ENCODE data around the gene SBK2.
"Not testable (repeated sequence)": the region's sequence is repeated elsewhere in the genome, so short reads cannot be mapped to it uniquely, and the experiment has no call there.

SBK2 gene, protein sequence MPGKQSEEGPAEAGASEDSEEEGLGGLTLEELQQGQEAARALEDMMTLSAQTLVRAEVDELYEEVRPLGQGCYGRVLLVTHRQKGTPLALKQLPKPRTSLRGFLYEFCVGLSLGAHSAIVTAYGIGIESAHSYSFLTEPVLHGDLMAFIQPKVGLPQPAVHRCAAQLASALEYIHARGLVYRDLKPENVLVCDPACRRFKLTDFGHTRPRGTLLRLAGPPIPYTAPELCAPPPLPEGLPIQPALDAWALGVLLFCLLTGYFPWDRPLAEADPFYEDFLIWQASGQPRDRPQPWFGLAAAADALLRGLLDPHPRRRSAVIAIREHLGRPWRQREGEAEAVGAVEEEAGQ

DNA sequence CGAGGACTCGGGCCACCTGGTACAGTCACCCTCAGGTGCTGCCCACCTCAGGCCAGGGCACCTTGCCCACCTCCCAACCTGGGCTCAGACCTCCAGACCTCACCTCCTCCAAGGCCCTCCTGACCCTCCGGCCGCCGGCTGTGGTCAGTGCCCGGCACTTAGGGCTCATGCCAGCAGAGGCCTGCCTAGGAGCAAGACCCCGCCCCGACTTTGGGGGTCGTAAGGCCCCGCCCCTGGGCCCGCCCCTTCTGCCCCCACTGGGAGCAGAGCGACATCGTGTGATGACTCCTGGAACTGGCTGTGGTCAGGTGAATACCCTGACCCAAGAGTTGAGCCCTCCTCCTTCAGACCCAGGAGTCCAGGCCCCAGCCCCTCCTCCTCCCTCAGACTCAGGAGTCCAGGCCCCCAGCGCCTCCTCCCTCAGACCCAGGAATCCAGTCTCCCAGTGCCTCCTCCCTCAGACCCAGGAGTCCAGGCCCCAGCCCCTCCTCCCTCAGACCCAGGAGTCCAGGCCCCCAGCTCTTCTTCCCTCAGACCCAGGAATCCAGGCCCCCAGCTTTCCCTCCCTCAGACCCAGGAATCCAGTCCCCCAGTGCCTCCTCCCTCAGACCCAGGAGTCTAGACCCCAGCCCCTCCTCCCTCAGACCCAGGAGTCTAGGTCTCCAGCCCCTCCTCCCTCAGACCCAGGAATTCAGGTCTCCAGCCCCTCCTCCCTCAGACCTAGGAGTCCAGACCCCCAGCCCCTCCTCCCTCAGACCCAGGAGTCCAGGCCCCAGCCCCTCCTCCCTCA, at the start of gene SBK2:
Gene SBK2 (minus strand): TSS at position 183 of the 790 bp plus-strand sequence. CDS start 839 bp downstream, outside the sequence.
- no peak for DNase-seq

DNA sequence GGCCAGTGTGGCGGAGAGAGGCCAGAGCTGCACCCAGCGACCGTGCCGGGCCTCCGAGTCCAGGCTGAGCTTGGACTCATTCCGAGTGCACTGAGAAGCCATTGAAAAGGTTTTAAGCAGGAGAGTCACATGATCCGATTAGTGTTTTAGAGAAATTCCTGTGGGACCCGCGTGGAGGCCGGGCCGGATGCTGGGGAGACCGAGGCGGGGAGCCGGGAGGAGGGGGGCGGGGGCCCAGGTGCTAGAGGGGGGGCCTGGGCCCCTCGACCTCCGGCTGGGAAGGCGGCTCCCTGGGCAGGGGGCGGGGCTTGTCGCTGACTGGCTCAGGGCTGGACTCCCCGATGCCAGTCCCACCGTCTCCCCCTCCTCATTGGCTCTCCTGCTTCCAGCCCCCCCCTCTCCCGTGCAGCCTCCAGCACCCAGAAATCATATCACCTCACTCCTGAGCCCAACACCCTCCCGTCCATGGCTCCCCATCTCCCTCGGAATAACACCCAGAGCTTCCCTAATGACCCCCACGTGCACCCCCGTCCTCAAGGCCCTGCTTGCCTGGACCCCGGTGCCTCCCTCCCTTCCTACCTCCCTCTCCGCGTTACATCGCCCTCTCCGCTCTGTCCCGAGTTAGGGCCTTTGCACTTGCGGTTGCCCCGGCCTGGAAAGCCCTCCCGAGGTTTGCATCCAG, 48.9 kb upstream of the SBK2 start:
- DNase-seq: peak; percentile 67

DNA sequence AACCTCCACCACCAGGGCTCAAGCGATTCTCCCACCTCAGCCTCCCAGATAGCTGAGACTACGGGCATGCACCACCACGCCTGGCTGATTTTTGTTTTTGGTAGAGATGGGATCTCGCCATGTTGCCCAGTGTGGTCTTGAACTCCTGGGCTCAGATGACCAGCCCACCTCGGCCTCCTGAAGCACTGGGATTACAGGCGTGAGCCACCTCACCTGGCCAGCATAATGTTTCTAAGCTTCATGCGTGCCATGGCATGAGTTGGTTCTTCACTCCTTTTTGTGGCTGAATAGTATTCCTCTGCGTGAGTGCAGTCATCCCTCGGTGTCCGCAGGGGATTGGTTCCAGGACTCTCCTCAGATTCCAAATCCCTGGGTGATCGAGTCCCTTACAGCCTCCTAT, 47.9 kb upstream of the SBK2 start:
- no peak for DNase-seq

DNA sequence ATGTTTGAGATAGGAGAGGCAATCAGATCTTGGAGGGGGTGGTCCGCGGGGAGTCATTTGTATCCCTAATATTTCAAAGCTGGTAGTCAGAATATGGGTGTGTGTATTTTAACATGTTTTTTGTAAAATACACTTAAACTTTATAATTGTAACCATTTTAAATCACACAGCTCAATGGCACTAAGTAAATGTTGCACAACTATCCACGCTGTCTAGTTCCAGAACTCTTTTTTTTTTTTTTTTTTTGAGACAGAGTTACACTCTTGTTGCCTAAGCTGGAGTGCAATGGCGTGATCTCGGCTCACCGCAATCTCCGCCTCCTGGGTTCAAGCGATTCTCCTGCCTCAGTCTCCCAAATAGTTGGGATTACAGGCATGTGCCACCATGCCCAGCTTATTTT, 47.0 kb upstream of the SBK2 start:
- DNase-seq: not testable (repeated sequence)

DNA sequence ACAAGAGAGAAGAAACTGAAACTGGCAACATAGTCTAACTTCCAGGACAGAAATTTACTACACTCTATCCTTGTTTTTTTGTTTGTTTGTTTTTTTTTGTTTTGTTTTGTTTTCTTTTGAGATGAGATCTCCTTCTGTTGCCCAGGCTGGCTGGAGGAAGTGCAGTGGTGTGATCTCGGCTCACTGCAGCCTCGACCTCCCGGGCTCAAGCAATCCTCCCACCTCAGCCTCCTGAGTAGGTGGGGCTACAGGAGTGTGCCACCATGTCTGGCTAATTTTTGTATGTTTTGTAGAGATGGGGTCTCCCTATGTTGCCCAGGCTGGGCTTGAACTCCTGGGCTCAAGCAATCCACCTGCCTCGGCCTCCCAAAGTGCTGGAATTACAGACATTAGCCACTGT, 45.4 kb upstream of the SBK2 start:
- not testable (repeated sequence) for DNase-seq

DNA sequence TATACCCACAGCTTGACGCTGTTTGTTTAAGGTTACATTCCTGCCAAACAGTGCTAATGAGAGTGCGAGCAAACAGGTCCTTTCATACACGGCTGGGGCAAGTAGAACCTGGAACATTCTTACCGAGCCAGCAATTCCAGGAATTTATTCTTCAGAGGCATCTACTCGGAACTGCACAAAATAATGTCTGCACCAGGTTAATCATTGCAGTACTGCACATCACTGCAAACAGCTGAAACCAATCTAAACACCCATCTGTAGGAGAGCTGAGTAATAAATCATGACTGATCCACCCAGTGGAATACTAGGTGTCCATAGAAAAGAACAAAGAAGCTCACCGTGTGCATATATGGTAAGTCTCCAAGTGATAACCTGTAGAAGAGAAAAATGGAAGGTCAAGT, 44.9 kb upstream of the SBK2 start:
- no peak for DNase-seq

DNA sequence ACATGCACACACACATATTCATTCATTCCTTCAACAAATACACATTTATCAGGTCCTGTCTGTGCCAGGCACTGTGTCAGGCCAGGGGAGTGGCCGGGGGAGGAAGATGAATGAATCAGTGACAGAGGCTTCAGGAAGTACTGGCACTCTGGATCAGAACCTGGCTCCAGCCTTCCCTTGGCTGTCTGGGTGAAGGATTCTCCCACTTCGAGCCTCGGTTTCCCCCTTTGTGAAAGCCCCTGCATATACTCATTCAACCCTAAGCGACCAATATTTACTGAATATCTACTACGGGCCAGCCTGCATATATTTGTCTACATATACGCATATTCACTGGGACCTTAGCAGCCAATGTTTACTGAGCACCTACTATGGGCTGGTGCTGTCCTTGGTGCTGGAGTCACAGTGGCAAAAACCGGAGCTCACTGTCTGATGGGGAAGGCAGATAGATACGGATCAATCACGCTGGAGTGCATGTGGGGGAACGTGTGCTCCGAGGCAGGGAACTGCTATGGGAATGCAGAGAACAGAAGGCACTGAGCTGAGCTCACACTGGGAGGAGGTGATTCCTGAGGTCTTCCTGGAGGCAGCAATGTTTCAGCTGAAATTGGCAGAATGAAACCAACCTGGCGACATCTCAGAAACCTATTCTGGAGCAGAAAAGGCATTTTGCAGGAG, 44.4 kb upstream of the SBK2 start:
- no peak for DNase-seq

DNA sequence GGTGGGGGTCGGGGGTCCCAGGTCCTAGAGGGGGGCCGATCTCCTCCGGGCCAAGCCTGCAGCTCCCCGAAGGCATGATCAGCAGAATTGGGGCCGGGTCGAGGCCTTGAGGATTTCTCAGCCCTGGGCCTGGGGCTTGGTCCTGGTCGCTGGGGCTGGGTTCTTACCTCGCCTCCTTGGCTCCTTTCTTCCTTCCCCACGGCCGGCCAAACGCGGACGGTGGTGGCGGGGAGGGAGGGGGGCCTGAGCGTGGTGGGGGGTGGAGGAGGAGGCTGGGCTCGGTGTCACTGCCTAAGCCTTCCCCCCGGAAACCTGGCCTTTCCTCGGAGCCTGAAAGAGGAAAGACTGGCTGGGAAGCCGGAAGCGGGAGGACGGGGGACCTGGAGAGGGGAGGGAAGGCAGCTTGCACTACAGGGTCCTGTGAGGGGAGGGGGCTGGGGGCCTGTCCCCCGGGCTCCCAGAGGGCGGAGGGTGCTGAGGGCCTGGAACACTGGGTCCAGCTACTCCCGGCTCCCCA, 43.8 kb upstream of the SBK2 start, which contains the start of gene ZNF579:
Gene ZNF579 (minus strand): TSS at position 221 of the 517 bp plus-strand sequence. CDS start 1,209 bp downstream, outside the sequence.
- DNase-seq: peak; percentile 93

DNA sequence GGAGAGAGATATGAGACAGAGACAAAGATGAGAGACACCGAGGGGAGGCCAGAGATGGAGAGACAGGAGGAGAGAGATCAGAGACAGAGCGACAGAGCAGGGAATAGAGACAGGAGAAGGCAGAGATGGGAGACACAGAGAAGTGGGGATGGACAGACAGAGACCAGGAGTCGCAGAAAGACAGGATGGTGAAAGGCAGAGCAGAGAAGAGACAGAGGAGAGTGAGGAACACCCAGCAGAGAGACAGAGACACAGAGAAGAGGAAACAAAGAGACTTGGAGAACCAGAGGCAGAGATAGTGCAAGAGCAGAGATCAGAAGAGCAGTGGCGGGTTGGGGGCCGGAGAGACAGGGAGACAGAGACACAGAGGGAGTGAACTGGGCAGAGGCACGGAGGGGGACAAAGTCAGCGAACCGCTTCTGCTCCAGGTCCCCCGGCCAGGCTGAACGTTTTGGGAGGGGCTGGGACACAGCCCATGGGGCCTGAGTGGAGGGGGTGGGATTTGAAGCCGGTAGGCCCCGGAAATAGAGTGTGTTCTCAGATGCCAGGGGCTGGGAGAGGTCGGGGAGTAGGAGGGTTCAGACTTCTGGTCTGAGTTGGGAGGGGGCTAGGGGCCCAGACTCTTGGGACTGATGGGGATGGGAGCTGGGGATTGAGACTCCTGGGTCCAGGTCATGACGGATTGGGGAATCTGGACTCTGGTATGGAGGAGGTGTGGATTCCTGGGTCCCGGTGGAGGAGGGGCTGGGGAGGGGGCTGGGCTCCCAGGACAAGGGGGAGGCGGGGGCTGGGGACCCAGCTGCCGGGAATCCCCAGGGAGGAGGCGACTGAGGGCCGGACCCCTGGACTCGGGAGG, 43.1 kb upstream of the SBK2 start:
- DNase-seq: no peak

DNA sequence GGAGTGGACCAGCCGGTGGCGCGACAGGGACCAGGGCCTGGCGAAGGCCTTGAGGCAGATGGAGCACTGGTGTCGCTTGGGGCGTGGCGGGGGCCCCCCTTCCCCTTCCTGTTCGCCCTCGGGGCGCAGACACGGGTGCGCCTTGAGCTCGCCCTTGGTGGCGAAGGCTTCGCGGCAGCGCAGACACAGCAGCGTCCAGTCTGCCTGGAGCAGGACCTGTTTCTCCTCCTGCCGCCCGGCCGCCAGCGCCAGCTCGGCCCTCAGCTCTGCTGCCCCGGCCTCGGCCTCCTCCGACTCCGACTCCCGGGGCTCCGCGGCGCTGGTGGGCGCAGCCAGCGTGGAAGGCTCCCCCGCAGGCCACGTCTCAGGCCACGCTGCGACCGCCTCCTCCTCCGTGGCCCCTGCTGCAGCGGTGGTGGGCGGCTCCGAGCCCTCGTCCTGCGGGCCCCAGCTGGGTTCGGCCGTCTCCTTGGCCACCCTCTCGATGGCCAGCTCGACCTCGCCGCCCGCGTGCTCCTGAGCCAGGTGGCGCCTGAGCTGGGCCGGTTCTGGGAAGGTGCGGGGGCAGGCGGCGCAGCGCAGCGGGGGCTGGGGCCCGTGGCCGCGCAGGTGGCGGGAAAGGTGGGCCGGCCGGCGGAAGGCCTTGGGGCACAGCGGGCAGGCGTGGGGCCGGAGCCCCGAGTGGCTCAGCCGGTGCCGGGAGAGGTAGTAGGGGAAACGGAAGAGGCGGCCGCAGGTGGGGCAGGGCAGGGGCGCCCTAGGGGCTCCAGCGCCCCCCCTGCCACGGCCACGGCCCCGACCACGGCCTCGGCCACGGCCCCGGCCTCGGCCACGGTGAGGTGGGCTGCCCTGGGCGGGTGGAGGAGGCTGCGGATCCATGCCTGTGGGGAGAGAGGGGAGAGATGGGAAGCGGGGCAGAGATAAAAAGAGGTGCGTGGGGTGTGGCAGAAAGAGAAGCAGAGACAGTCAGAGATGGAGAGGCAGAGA, 42.1 kb upstream of the SBK2 start:
- DNase-seq: no peak

DNA sequence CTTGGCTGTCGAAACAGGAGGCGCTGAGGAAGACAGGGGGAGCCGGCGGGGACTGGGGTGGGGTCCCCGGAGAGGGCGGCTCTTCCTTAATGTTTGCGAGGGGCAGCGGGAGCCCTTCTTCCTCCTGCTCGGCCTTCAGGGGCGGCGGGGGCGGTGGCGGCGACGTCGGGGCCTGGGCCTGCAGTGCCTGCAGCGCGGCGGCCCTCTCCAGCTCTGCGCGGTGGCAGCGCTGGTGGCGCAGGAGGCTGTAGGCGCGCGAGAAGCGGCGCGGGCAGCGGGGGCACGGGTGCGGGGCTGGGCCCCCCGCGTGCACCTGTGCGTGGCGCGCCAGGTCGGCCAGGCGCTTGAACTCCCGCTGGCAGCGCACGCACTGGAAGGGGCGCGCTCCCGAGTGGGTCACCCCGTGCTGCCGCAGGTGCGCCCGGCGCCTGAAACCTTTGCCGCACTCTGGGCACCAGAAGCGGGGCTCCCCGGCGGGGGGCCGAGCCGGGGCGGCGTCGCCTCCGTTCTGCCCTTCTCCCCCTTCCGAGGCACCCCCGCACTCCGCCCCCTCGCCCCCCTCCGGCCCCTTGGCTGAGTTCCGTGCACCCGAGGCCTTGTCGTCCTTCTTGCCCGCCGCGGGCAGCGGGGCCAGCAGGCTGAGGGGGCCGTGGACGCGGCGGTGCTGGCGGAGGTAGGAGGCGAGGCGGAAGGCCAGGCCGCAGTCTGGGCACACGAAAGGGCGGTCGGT, 41.3 kb upstream of the SBK2 start:
- no peak for DNase-seq

DNA sequence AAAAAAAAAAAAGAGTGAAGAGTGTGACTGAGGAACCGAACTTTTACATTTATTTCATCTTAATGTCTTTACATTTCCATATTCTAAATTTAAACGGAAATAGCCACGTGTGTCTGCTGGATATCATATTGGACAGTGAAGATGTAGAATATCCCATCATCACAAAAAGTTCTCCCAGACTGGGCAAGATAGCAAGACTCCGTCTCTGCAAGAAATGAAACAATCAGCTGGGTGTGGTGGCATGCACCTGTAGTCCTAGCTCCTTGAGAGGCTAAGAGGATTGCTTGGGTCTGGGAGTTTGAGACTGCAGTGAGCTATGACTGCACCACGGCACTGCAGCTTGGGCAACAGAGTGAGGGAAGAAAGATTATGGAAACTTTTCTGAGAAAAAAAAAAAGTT, 39.8 kb upstream of the SBK2 start:
- DNase-seq: no peak

DNA sequence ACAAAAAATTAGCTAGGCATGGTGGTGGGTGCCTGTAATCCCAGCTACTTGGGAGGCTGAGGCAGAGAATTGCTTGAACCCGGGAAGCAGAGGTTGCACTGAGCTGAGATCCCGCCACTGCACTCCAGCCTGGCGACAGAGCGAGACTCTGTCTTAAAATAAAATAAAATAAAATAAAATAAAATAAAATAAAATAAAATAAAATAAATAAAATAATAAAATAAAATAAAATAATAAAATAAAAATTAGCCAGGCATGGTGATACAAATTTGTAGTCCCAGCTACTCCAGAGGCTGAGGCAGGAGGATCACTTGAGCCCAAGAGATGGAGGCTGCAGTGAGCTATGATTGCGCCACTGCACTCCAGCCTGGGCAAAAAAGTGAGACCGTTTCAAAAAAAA, 37.0 kb upstream of the SBK2 start:
- DNase-seq: not testable (repeated sequence)

DNA sequence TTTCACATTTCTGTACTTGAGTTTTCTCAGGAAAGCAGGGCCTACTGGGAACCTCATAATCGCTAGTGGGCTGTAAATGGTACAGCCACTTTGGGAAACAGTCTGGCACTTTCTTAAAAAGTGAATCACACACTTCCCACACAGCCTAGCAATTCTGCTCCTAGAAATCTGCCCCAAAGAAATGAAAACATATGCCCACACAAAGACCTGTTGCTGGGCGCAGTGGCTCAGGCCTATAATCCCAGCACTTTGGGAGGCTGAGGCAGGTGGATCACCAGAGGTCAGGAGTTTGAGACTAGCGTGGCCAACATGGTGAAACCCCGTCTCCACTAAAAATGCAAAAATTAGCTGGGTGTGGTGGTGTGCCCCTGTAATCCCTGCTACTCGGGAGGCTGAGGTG, 32.5 kb upstream of the SBK2 start:
- not testable (repeated sequence) for DNase-seq

DNA sequence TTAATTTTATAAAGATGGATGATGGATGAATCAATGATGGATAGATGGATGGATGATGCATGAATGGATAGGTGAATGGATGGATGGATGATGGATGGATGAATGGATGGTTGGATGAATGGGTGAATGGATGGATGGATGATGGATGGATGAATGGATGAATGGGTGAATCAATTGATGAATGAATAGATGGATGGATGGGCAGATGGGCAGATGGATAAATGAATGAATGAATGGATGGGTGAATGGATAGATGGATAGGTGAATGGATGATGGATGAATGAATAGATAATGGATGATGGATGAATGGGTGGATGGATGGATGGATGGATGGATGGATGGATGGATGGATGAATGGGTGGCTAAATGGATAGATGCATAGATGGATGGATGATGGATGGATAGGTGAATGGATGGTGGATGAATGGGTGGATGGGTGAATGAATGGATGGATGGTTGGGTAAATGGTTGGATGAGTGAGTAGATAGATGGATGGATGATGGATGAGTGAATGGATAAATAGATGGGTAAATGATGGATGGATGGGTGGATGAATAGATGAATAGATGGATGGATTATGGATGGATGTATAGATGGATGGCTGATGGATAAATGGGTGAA, 30.9 kb upstream of the SBK2 start:
- DNase-seq: no peak

DNA sequence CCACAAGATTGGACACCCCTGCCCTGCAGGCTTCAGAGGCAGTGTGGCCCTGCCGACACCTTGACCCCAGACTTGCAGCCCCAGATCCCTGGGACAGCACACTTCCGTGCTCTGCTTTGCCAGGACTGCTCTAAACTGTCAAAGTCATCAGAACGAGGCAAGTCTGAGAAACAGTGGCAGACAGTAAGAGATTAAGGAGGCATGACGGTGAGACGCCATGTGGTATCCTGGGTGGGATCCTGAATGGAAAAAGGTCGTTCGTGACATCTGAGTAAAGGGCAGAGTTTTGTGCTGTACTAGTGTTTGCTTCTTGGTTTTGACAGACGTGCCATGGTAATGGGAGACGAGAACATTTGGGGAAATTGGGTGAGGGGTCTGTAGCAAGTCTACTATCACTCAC, 29.9 kb upstream of the SBK2 start:
- no peak for DNase-seq

DNA sequence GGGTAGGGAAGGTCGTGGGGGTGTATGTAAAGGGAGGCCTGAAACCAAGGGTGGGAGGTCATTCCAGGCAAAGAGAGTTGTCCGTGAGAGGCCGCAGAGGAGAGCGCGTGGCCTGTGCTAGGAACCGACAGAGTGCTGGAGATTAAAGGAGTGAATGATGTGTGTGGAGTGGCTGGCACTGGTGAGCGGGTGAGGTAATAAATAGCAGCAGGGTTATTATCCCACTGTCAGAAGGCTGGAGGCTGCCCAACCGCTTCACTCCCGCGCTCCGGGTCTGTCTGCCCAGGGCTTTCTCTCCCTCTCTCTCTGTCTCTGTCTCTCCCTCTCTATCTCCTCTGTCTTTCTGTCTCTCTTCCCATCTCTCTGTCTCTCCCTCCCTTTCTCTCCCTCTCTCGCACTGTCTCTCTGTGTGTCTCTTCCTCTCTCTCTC, 26.3 kb upstream of the SBK2 start:
- DNase-seq: no peak

DNA sequence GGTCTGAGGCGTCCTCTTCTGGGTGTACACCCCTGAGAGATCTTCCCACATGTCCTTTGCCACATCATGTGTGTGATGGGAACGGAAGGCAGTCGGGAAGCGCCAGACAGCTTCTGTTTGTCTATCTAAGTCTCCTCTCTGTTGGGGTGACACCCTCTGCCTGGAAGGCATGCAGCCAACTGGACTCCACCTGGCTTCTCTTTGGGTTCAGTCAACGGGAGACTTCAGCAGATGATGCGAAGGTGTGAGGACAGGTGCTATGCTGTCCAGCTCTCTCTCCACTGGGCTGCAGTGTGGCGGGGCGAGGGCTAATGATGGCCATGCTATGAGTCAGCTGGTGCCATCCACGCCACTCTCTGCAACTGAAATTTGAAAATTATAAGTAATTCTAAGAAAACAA, 22.8 kb upstream of the SBK2 start:
- no peak for DNase-seq

DNA sequence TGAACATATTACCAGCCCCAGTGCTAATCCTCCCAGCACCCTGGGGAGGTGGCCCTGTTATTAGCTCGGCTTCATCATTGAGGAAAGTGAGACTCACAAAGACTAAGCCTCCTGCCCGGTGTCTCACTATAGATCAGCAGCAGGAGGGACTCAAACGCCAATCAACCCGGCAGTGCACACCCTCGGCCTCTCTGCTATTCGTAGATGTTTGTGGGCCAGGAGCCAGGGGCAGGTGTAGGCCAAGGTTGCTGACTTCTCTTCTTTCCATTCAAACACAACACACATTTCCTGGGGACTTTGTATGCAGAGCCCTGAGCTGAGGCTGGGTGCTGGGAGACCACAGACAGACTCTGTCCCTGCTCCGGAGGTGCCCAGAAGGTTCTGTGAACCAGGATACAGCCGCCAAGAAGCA, 17.8 kb upstream of the SBK2 start:
- no peak for DNase-seq
